ENCODE results near the gene ATAD3C. TPM values are rescaled to one million over a fixed set of nuclear protein-coding genes. Genes with fewer than 3 reads are reported as not detected.
"Not testable (repeated sequence)": the region's sequence is repeated elsewhere in the genome, so short reads cannot be mapped to it uniquely, and the experiment has no call there.

The ATAD3C gene
- total and polyA plus RNA-seq, 2 of the 4 experiments (the other 2 are of a cell fraction): not detected

- H2BK5ac ChIP-seq (ENCODE audit: low read depth, low read length, poor library complexity, severe bottlenecking): no peak overlapping the region
- H3K9ac ChIP-seq (ENCODE audit: low read depth, low read length): no peak overlapping the region
- no peak overlapping the region for H3K4ac ChIP-seq (ENCODE audit: low read depth, low read length)
- no peak overlapping the region for H2BK20ac ChIP-seq (ENCODE audit: low read depth, low read length)
- H3K14ac ChIP-seq (replicated peaks; ENCODE audit: low read depth, low read length): no peak overlapping the region
- no peaks in the 10 kb centered on the region for H3K36me3 ChIP-seq (ENCODE audit: control insufficient read depth, insufficient read depth, low read length)
- no peak overlapping the region for H3K4me2 ChIP-seq (ENCODE audit: low read depth, low read length)
- no peaks in the 10 kb centered on the region for H3K4me1 ChIP-seq (ENCODE audit: control insufficient read depth, insufficient read depth, low read length)
- H3K79me1 ChIP-seq (ENCODE audit: low read depth in 1 of 2, low read length in 2 of 2): no peaks in the 10 kb centered on the region
- no peak overlapping the region for H3K27ac ChIP-seq (ENCODE audit: insufficient read depth, low read length)
- dilution Hi-C loops (cut with HindIII; ENCODE audit: low sequenced_read_pairs, unreplicated experiment): no loop called here
- no TSS peak for BruUV-seq (replicated peaks)
- no peak overlapping the region for H3K18ac ChIP-seq (ENCODE audit: low read depth, low read length)
- H3K56ac ChIP-seq (ENCODE audit: extremely low read depth, insufficient read depth, low read length): no peak overlapping the region
- TF ChIP-seq MAZ (IDR thresholded peaks at IDR 0.05; ENCODE audit: borderline replicate concordance, low read depth, low read length): no peak
- H2BK120ac ChIP-seq (ENCODE audit: low read depth, low read length): no peak overlapping the region
- no peaks in the 10 kb centered on the region for H4K20me1 ChIP-seq (ENCODE audit: insufficient read depth, low read length)
- no peak overlapping the region for H2BK15ac ChIP-seq (ENCODE audit: low read depth, low read length)
- H2AK5ac ChIP-seq (ENCODE audit: low read depth, low read length): no peak overlapping the region
- in situ Hi-C loops (cut with MboI; ENCODE audit: low sequenced_read_pairs): no loop called here
- CTCF ChIA-PET: no interaction called here
- WGBS, 2 experiments (ENCODE audit: extremely low coverage in 2 of 2, insufficient read length in 1 of 2): 78% methylated on average over 3 of the region's 16 CpGs; no CpG with 5 or more reads in 1 of the 2 experiments
- H4K91ac ChIP-seq (ENCODE audit: insufficient read depth, low read depth, low read length): no peak overlapping the region
- ATAC-seq (ENCODE audit: low read depth): no peak
- H3K27me3 ChIP-seq (ENCODE audit: control insufficient read depth, insufficient read depth, low read length): peaks cover 8% of the 10 kb centered on the region
- intact Hi-C loops (cut with micrococcal nuclease): no loop called here
- H4K8ac ChIP-seq (ENCODE audit: low read depth in 2 of 2, low read length in 2 of 2): no peak overlapping the region
- no peak overlapping the region for H3K4me3 ChIP-seq (ENCODE audit: insufficient read depth, low read depth, low read length)
- no peak overlapping the region for H4K5ac ChIP-seq (ENCODE audit: low read depth, low read length)
- POLR2A ChIA-PET (ENCODE audit: unreplicated experiment): no interaction called here
- no peaks in the 10 kb centered on the region for H3K9me3 ChIP-seq (ENCODE audit: control insufficient read depth, insufficient read depth, low read length)
- no peak overlapping the region for H3K23ac ChIP-seq (ENCODE audit: low read depth, low read length)
- no peak overlapping the region for H2AK9ac ChIP-seq (replicated peaks; ENCODE audit: low read depth, low read length, poor library complexity)
- DNase-seq: no peak
- no peaks in the 10 kb centered on the region for H3K9me1 ChIP-seq (ENCODE audit: insufficient read depth, low read length)
- H2AFZ ChIP-seq (replicated peaks; ENCODE audit: low read length, poor library complexity): no peak overlapping the region
Observed at GRCh38 chr1:1452882-1453281, 3.4 kb downstream of the ATAD3C start.

DNA sequence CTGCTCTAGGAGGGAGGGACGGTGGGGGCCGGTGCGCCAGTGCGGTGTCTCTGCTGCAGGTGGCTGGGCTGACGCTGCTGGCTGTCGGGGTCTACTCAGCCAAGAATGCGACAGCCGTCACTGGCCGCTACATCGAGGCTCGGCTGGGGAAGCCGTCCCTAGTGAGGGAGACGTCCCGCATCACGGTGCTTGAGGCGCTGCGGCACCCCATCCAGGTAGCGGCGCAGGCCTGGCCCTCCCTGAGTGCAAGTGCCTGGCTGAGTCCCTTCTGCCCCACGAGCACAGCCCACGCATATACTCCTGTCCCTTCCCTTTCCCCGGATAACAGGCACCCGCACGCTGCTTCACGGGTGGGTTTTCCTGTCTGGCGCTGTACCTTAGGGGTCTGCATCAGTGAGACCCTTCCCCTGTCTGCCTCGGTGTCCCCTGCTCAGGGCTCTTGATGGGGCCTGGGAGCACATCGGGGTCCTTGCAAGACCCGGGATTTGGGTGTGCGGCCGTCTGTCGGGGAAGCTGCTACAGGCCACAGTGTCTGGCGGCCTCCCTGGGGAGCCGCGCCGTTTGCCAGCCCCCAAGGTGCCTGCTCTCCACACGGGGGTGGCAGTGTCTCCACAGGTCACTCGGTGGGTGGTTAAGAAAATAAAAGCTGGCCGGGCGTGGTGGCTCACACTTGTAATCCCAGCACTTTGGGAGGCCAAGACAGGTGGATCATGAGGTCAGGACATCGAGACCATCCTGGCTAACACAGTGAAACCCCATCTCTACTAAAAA, 5.0 kb downstream of the ATAD3C start:
- CTCF ChIA-PET; H3K4me2 ChIP-seq (ENCODE audit: low read depth, low read length); H2AFZ ChIP-seq (replicated peaks; ENCODE audit: low read length, poor library complexity); POLR2A ChIA-PET (ENCODE audit: unreplicated experiment); BruUV-seq (replicated peaks); H3K36me3 ChIP-seq (ENCODE audit: control insufficient read depth, insufficient read depth, low read length); H3K9me1 ChIP-seq (ENCODE audit: insufficient read depth, low read length); H3K14ac ChIP-seq (replicated peaks; ENCODE audit: low read depth, low read length); H2BK5ac ChIP-seq (ENCODE audit: low read depth, low read length, poor library complexity, severe bottlenecking); H3K9ac ChIP-seq (ENCODE audit: low read depth, low read length); H2BK15ac ChIP-seq (ENCODE audit: low read depth, low read length); DNase-seq; H2AK5ac ChIP-seq (ENCODE audit: low read depth, low read length); H2AK9ac ChIP-seq (replicated peaks; ENCODE audit: low read depth, low read length, poor library complexity); H4K5ac ChIP-seq (ENCODE audit: low read depth, low read length); intact Hi-C loops (cut with micrococcal nuclease); H4K20me1 ChIP-seq (ENCODE audit: insufficient read depth, low read length); H2BK120ac ChIP-seq (ENCODE audit: low read depth, low read length); in situ Hi-C loops (cut with MboI; ENCODE audit: low sequenced_read_pairs); ATAC-seq (ENCODE audit: low read depth); H3K4me1 ChIP-seq (ENCODE audit: control insufficient read depth, insufficient read depth, low read length); dilution Hi-C loops (cut with HindIII; ENCODE audit: low sequenced_read_pairs, unreplicated experiment); H2BK20ac ChIP-seq (ENCODE audit: low read depth, low read length); H3K27me3 ChIP-seq (ENCODE audit: control insufficient read depth, insufficient read depth, low read length); H3K18ac ChIP-seq (ENCODE audit: low read depth, low read length); H3K4ac ChIP-seq (ENCODE audit: low read depth, low read length); H3K79me1 ChIP-seq (ENCODE audit: low read depth in 1 of 2, low read length in 2 of 2); H3K9me3 ChIP-seq (ENCODE audit: control insufficient read depth, insufficient read depth, low read length); H3K23ac ChIP-seq (ENCODE audit: low read depth, low read length); H4K8ac ChIP-seq (ENCODE audit: low read depth in 2 of 2, low read length in 2 of 2); H4K91ac ChIP-seq (ENCODE audit: insufficient read depth, low read depth, low read length); H3K56ac ChIP-seq (ENCODE audit: extremely low read depth, insufficient read depth, low read length); H3K27ac ChIP-seq (ENCODE audit: insufficient read depth, low read length); H3K4me3 ChIP-seq (ENCODE audit: insufficient read depth, low read depth, low read length): not testable (repeated sequence)
- no CpG with 5 or more reads among the region's 41 CpGs for WGBS, 2 experiments (ENCODE audit: extremely low coverage in 2 of 2, insufficient read length in 1 of 2)
